GM12874 (cell line): Measurements from ENCODE around the gene STK38.

Experiments used
- CTCF ChIP-seq: IDR thresholded peaks from 2 replicates; pipeline ENCODE4 v1.5.1; 2011; ENCODE audit warnings: low read depth, mild to moderate bottlenecking, control low read depth, low read length, moderate library complexity; ENCODE audit not compliant: insufficient read depth

STK38 gene

DNA sequence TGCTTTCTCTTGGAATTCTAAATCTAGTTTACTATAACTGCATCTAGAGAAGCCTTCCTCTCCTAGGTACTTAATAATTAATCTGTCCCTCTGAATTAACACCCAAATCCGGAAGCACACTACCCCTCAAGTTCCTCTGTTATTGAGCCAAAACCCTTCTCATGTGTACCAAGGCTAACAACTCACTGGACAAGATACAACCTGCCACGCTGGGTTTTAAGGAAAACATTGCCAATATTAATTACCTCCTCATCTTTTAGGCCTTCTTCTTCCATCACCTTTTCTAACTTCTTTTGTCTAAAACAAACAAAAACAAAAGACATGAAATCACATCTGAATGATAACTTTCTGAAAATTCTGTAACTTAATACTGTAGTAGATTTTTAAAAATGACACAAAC is 21.9 kb downstream of the STK38 start:
- no peak for TF ChIP-seq CTCF

- no peak for TF ChIP-seq CTCF
Measured at GRCh38 chr6:36524871-36525270, 22.4 kb downstream of the STK38 start.

GRCh38 chr6:36523936-36524499 is 23.3 kb downstream of the STK38 start:
- no peak for TF ChIP-seq CTCF

GRCh38 chr6:36523451-36523850 is 23.8 kb downstream of the STK38 start:
- TF ChIP-seq CTCF = no peak

GRCh38 chr6:36519352-36519751 is 27.9 kb downstream of the STK38 start:
- no peak for TF ChIP-seq CTCF

DNA sequence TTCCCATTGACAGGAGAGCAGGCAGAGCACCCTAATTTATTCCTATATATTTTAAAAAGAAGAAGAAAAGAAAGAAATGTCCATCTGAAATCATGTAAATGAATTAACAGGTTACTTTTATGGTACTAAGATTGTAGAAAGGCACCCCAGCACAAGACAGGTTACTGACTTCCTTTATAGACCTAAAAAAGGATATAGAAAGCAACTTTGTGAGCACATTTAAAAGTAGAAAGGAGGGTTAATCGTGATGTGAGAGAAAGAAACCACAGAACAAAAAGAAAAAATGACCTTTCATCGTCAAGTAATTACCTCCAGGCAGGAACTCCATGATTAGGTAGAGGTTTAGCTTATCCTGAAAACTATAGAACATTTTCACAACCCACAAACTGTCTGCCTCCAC is 29.9 kb downstream of the STK38 start:
- TF ChIP-seq CTCF = no peak

- no peak for TF ChIP-seq CTCF
Measured at GRCh38 chr6:36516988-36517387, 30.3 kb downstream of the STK38 start.
